Mammary epithelial cell (primary cell): Measurements from ENCODE around the gene TRA2B.

Experiments used
- CTCF ChIP-seq, 2 donors: IDR thresholded peaks in 1 of 2; conservative IDR thresholded peaks in 1 of 2; 2 replicates each; pipeline ENCODE4 v1.5.1; 2011 to 2012; ENCODE audit warnings: inconsistent platforms in 2 of 2, low read length in 2 of 2, mild to moderate bottlenecking in 2 of 2, control low read depth in 1 of 2, low read depth in 1 of 2; ENCODE audit not compliant: insufficient read depth in 1 of 2; ENCODE audit errors: extremely low read depth in 1 of 2
- EZH2 ChIP-seq: IDR thresholded peaks from 2 replicates; pipeline ENCODE4 v1.6.1; 2012; ENCODE audit warnings: low read length, inconsistent platforms, borderline replicate concordance

GRCh38 chr3:185934174-185934557 lies 3.6 kb downstream of the TRA2B start:
- TF ChIP-seq CTCF (conservative IDR thresholded peaks at IDR 0.05 in 1 of 2, IDR thresholded peaks at IDR 0.05 in 1 of 2; ENCODE audit: extremely low read depth in 1 of 2, insufficient read depth in 1 of 2, low read depth in 1 of 2, low read length in 2 of 2) (no peak), EZH2 (no peak)
